SJCRH30 (cell line): ENCODE results near the gene TSC22D2. TPM values are rescaled to one million over a fixed set of nuclear protein-coding genes. Genes with fewer than 3 reads are reported as not detected.

Experiments
- DNase-seq, 2 experiments: peaks; one replicate each; pipeline ENCODE4 v3.0.0-alpha.2; 2015 to 2020
- H3K27ac ChIP-seq: fragments of 250-450 bp; sonication (Bioruptor Pico); 2 replicates; pipeline ENCODE4 v1.5.1; 2020; ENCODE audit warnings: mild to moderate bottlenecking, moderate library complexity
- H3K27me3 ChIP-seq: fragments of 250-450 bp; sonication (Bioruptor Pico); 2 replicates; pipeline ENCODE4 v1.5.1; 2020; ENCODE audit warnings: mild to moderate bottlenecking, moderate library complexity
- H3K36me3 ChIP-seq: fragments of 250-450 bp; sonication (Bioruptor Pico); 2 replicates; pipeline ENCODE4 v1.5.1; 2020; ENCODE audit warnings: mild to moderate bottlenecking, moderate library complexity
- H3K4me1 ChIP-seq: fragments of 250-450 bp; sonication (Bioruptor Pico); 2 replicates; pipeline ENCODE4 v1.5.1; 2020; ENCODE audit warnings: mild to moderate bottlenecking, moderate library complexity
- H3K4me3 ChIP-seq: fragments of 250-450 bp; sonication (Bioruptor Pico); 2 replicates; pipeline ENCODE4 v1.5.1; 2020; ENCODE audit warnings: mild to moderate bottlenecking, moderate library complexity
- H3K9me3 ChIP-seq: fragments of 250-450 bp; sonication (Bioruptor Pico); replicated peaks from 2 replicates; pipeline ENCODE4 v1.5.1; 2020; ENCODE audit warnings: mild to moderate bottlenecking, moderate library complexity
- total RNA-seq: library from RNA; depleted of rRNA; stranded (reverse); fragments of >200 nt; shearing (Covaris generic); gene quantifications from 2 replicates; pipeline ENCODE4 v1.2.3, GENCODE V29; 2014

The TSC22D2 gene
- total RNA-seq, 1 experiment from 2014 or later, result 44.5 TPM

- Histone ChIP-seq H3K36me3 (no peaks in the 10 kb centered on the region), H3K9me3 (no peaks in the 10 kb centered on the region), H3K27ac (no peak overlapping the region), H3K4me1 (peaks cover 15% of the 10 kb centered on the region), H3K4me3 (no peak overlapping the region), H3K27me3 (no peaks in the 10 kb centered on the region)
- DNase-seq, result no peak
These were observed 31.9 kb upstream of the TSC22D2 start for GRCh38 chr3:150376001-150376848.

GRCh38 chr3:150377601-150378300, 30.3 kb upstream of the TSC22D2 start:
- Histone ChIP-seq H3K9me3 (no peaks in the 10 kb centered on the region), H3K27me3 (no peaks in the 10 kb centered on the region), H3K4me3 (no peak overlapping the region), H3K27ac (no peak overlapping the region), H3K36me3 (no peaks in the 10 kb centered on the region), H3K4me1 (peaks cover 7% of the 10 kb centered on the region)
- DNase-seq, result no peak

GRCh38 chr3:150378301-150378748, 29.8 kb upstream of the TSC22D2 start:
- H3K9me3 ChIP-seq, result no peaks in the 10 kb centered on the region
- DNase-seq, result no peak
- H3K4me3 ChIP-seq, result no peak overlapping the region
- H3K27me3 ChIP-seq, result no peaks in the 10 kb centered on the region
- H3K27ac ChIP-seq, result no peak overlapping the region
- H3K36me3 ChIP-seq, result no peaks in the 10 kb centered on the region
- H3K4me1 ChIP-seq, result peaks cover 3% of the 10 kb centered on the region; the same call in 1 of the 2 replicates

DNA sequence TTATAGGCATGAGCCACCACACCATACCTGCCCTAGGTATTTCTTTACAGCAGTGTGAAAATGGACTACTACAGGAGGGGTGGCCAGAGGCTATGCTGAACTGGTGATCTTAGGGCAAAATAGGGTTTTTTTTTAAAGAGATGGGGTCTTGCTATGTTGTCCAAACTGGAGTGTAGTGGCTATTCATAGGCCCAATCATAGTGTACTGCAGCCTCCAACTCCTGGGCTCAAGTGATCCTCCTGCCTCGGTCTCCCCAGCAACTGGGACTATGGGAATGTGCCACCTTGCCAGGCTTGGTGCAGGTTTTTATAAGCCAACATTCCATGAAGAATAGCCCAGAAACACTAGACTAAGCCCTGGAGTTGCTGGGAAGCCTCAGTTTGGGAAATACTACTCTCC, 28.6 kb upstream of the TSC22D2 start:
- Histone ChIP-seq H3K27ac (no peak overlapping the region), H3K4me1 (peaks cover 3% of the 10 kb centered on the region; the same call in 1 of the 2 replicates), H3K4me3 (no peak overlapping the region), H3K36me3 (no peaks in the 10 kb centered on the region), H3K9me3 (no peaks in the 10 kb centered on the region), H3K27me3 (no peaks in the 10 kb centered on the region)
- DNase-seq, result no peak

GRCh38 chr3:150384296-150385212, 23.5 kb upstream of the TSC22D2 start:
- Histone ChIP-seq H3K4me3 (peak overlapping the region; percentile 31), H3K4me1 (peaks cover 14% of the 10 kb centered on the region)
- peak; percentile 56 to 64 for DNase-seq

DNA sequence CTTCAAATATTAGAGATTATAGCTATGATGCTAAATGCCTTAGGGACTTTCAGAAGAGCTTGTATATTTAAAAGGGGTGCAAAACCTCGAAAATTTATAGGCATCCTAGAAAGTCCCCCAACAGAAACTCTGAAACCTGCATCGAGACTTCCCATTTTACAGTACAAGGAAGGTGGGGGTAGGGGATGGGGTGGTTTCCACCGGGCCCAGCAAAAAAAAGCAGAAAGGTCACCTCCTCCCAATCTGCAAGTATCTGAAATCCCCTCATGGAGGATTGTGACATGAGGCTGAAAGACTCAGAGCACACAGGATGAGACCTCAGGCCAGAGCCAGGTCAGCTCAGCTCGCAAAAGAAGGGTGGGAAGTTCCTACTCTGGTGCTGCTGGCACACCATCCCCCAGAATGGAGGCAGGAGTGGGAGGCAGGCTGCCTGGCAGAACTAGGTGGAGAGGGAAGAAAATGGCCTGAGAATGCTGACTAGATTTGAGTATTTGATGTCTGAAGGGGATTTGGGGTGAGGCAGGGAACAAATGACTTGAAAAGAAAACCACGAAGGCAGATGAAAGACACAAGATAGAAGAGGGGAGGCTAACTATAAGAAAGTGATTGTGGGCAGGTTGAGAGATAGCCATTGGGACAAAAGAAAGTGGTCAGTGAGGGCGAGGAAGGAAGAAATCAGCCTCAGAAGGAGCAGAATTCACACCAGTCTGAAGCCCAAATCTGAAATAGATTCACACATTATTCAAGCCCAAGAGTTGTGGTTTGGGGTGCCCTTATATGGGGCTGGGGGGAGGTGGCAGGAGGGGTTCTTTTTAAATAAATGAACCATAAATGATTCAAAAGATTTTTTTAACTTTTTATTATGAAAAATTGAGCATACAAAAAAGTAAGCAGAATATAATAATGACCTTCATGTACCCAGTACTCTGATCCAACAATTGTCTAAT, 22.5 kb upstream of the TSC22D2 start:
- Histone ChIP-seq H3K36me3 (no peaks in the 10 kb centered on the region), H3K9me3 (0 out of 2 replicates have a peak, but pooled peaks cover 5% of the 10 kb centered on the region), H3K27me3 (no peaks in the 10 kb centered on the region), H3K4me3 (no peak overlapping the region), H3K27ac (no peak overlapping the region), H3K4me1 (peaks cover 16% of the 10 kb centered on the region)
- DNase-seq, result no peak

More at GRCh38 chr3:150384296-150385212, 23.5 kb upstream of the TSC22D2 start:
- 0 out of 2 replicates have a peak, but pooled peaks cover 2% of the 10 kb centered on the region for H3K9me3 ChIP-seq
- H3K27me3 ChIP-seq, result no peaks in the 10 kb centered on the region
- H3K27ac ChIP-seq, result peak overlapping the region; percentile 10; the same call in 1 of the 2 replicates
- H3K36me3 ChIP-seq, result no peaks in the 10 kb centered on the region

DNA sequence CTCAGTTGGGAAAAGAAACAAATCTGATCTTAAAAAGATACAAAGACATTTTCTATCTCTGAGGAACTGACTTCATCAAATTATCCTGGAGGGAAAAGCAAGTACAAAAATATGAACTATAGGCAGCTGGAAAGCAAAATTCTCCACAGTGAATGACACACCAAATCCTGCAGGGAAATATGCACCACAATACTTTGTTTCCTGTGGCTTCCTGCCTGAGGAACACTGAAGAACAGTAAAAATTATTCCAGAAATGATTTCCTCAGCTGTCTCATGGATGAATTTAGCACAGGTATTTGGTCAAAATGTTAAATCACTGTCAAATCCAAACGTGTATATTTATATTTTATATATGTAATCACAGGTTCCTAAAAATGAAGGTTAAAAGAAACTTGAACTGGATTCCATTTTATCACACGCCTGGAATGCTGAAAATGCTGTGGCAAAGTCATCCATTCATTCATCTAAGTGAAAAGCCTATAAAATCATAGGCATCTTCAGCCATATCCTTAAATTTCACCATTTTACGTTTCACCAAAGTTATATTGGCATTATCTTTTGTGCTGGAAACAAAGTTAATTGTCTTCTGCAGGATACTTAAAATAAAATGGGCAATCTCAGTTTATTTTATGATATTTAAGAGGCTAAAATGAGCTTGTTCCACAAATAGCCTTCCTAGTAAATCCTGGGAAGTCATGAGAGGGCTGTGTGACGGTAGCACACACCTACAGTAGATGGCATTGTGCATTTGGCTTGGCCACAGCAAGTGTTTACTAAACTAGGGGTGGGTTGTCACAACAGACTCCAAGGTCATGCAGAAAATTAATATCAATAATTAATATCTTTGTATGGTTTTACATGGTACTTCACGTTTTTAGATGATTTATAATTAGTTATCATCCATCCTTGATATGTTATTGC, 19.3 kb upstream of the TSC22D2 start:
- Histone ChIP-seq H3K27ac (peak overlapping the region; percentile 27), H3K27me3 (no peaks in the 10 kb centered on the region), H3K4me1 (peaks cover 19% of the 10 kb centered on the region), H3K9me3 (0 out of 2 replicates have a peak, but pooled peaks cover 5% of the 10 kb centered on the region), H3K4me3 (no peak overlapping the region), H3K36me3 (no peaks in the 10 kb centered on the region)
- DNase-seq, result no peak

- DNase-seq, result no peak
- 0 out of 2 replicates have a peak, but pooled peaks cover 5% of the 10 kb centered on the region for H3K9me3 ChIP-seq
- H3K27ac ChIP-seq, result no peak overlapping the region
- no peaks in the 10 kb centered on the region for H3K27me3 ChIP-seq
- H3K36me3 ChIP-seq, result no peaks in the 10 kb centered on the region
- no peak overlapping the region for H3K4me3 ChIP-seq
- H3K4me1 ChIP-seq, result peaks cover 19% of the 10 kb centered on the region
These were observed 18.0 kb upstream of the TSC22D2 start for GRCh38 chr3:150390087-150390486.

GRCh38 chr3:150391161-150391560, 16.9 kb upstream of the TSC22D2 start:
- Histone ChIP-seq H3K4me1 (peaks cover 19% of the 10 kb centered on the region), H3K27me3 (no peaks in the 10 kb centered on the region), H3K4me3 (no peak overlapping the region), H3K36me3 (no peaks in the 10 kb centered on the region), H3K27ac (no peak overlapping the region), H3K9me3 (0 out of 2 replicates have a peak, but pooled peaks cover 5% of the 10 kb centered on the region)
- no peak for DNase-seq

DNA sequence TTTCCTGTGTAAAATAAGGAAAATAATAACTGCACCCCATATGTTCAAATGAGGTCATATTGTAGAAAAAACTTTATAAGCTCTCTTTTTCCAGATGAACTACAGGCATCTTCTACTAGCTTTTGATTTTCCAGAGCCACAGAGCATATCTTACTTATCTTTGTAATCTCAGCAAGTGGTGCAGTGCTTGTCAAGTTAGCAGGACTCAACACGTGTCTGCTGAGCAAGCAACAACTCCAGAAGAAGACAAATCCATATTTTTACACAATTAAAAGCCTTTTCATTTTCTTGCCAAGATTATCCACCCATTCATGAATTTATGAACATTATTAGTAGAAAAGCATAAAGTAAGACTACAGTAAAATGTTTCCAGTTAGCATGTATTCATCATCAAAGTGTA, 14.4 kb upstream of the TSC22D2 start:
- H3K4me1 ChIP-seq, result peaks cover 9% of the 10 kb centered on the region
- no peaks in the 10 kb centered on the region for H3K27me3 ChIP-seq
- no peak overlapping the region for H3K4me3 ChIP-seq
- no peaks in the 10 kb centered on the region for H3K36me3 ChIP-seq
- no peak overlapping the region for H3K27ac ChIP-seq
- H3K9me3 ChIP-seq, result 0 out of 2 replicates have a peak, but pooled peaks cover 5% of the 10 kb centered on the region
- DNase-seq, result no peak

GRCh38 chr3:150394606-150395005, 13.5 kb upstream of the TSC22D2 start:
- no peaks in the 10 kb centered on the region for H3K27me3 ChIP-seq
- H3K4me3 ChIP-seq, result no peak overlapping the region
- DNase-seq, result no peak
- H3K36me3 ChIP-seq, result no peaks in the 10 kb centered on the region
- peaks cover 5% of the 10 kb centered on the region; the same call in 1 of the 2 replicates for H3K4me1 ChIP-seq
- no peak overlapping the region for H3K27ac ChIP-seq
- 0 out of 2 replicates have a peak, but pooled peaks cover 3% of the 10 kb centered on the region for H3K9me3 ChIP-seq

DNA sequence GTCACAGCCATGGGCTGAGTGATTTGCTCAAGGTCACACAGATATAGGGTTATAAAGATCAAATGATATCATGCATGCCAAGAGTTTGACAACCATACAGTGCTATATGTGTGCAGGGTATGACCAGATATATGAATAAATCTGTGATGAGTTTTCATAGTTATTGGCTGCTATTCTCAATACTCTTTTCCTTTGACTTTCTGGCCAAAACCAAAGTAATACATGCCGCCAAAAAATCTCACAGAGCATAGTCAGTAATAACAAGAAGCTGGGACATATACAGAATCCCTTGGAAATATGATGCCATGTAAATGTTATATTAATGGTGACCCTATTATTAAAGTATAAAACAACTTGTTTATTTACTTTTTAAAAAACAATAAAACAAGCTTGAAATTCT, 11.6 kb upstream of the TSC22D2 start:
- no peak for DNase-seq
- H3K36me3 ChIP-seq, result no peaks in the 10 kb centered on the region

More for the DNA sequence above, 11.6 kb upstream of the TSC22D2 start:
- H3K27me3 ChIP-seq, result no peaks in the 10 kb centered on the region
- no peak overlapping the region for H3K27ac ChIP-seq
- H3K9me3 ChIP-seq, result no peaks in the 10 kb centered on the region
- no peak overlapping the region for H3K4me3 ChIP-seq
- 0 out of 2 replicates have a peak, but pooled peaks cover under 1% of the 10 kb centered on the region for H3K4me1 ChIP-seq
